ENCODE measurements around the gene CCL1. TPM values are rescaled to one million over a fixed set of nuclear protein-coding genes. Genes with fewer than 3 reads are reported as not detected.
A peak's percentile ranks its signal among the peaks of the same experiment; 100 is the strongest.

Gene CCL1
- polyA plus RNA-seq, 3 donors = not detected

- peak in 1 of 3 donors; percentile 49 for DNase-seq
- Mint-ChIP-seq H3K4me3 (no peak overlapping the region), H3K27ac (no peak overlapping the region), H3K36me3 (no peaks in the 10 kb centered on the region), H3K9me3 (peaks cover 0 to 1% (median 0%) of the 10 kb centered on the region in 7 donors), H3K4me1 (peaks cover 2% of the 10 kb centered on the region), H3K27me3 (ENCODE audit: low read depth in 3 of 3) (no peaks in the 10 kb centered on the region)
- 48% methylated on average over 2 of the region's 4 CpGs for WGBS (ENCODE audit: insufficient coverage)
- no peaks in the 10 kb centered on the region for H3K79me2 ChIP-seq (ENCODE audit: insufficient read depth, low read length)
- TF ChIP-seq CTCF (IDR thresholded peaks at IDR 0.05) = no peak
- H3K4me1 ChIP-seq (ENCODE audit: control insufficient read depth in 1 of 2, insufficient read depth in 2 of 2, low read length in 2 of 2) = no peaks in the 10 kb centered on the region
- H2AFZ ChIP-seq (ENCODE audit: insufficient read depth, low read depth, low read length, poor library complexity, severe bottlenecking) = no peak overlapping the region
- H3K36me3 ChIP-seq (replicated peaks in 1 of 2; ENCODE audit: control insufficient read depth in 1 of 2, insufficient read depth in 2 of 2, low read length in 2 of 2) = no peaks in the 10 kb centered on the region
- no peak overlapping the region for H3K27ac ChIP-seq (ENCODE audit: low read depth in 1 of 2, low read length in 2 of 2)
- intact Hi-C loops (cut with micrococcal nuclease) = no loop called here
- no peak overlapping the region for H3K9ac ChIP-seq (ENCODE audit: insufficient read depth, low read length, poor library complexity, severe bottlenecking)
- H3K4me2 ChIP-seq (replicated peaks; ENCODE audit: extremely low read depth, low read length, poor library complexity, severe bottlenecking) = no peak overlapping the region
- H3K4me3 ChIP-seq (replicated peaks in 1 of 3; ENCODE audit: low read depth in 2 of 3, low read length in 3 of 3) = no peak overlapping the region
- no peaks in the 10 kb centered on the region for H4K20me1 ChIP-seq (ENCODE audit: insufficient read depth, low read length)
- peaks cover 0 to 2% of the 10 kb centered on the region in 2 donors for H3K27me3 ChIP-seq (ENCODE audit: control insufficient read depth in 2 of 2, insufficient read depth in 2 of 2, low read length in 2 of 2)
- no peaks in the 10 kb centered on the region for H3K9me3 ChIP-seq (replicated peaks in 1 of 2; ENCODE audit: control insufficient read depth in 1 of 2, insufficient read depth in 1 of 2, low read length in 2 of 2)
These were observed 16.0 kb downstream of the CCL1 start for GRCh38 chr17:34347063-34347462.

GRCh38 chr17:34341916-34342315 is 21.1 kb downstream of the CCL1 start:
- H3K4me3 ChIP-seq (replicated peaks in 1 of 3; ENCODE audit: low read depth in 2 of 3, low read length in 3 of 3) = no peak overlapping the region
- 92% methylated on average over 2 of the region's 2 CpGs for WGBS (ENCODE audit: insufficient coverage)
- intact Hi-C loops (cut with micrococcal nuclease) = no loop called here

More at GRCh38 chr17:34341916-34342315, 21.1 kb downstream of the CCL1 start:
- Histone ChIP-seq H3K36me3 (replicated peaks in 1 of 2; ENCODE audit: control insufficient read depth in 1 of 2, insufficient read depth in 2 of 2, low read length in 2 of 2) (no peaks in the 10 kb centered on the region), H4K20me1 (ENCODE audit: insufficient read depth, low read length) (no peaks in the 10 kb centered on the region), H3K9ac (ENCODE audit: insufficient read depth, low read length, poor library complexity, severe bottlenecking) (no peak overlapping the region), H3K79me2 (ENCODE audit: insufficient read depth, low read length) (no peaks in the 10 kb centered on the region), H3K27ac (ENCODE audit: low read depth in 1 of 2, low read length in 2 of 2) (no peak overlapping the region), H3K27me3 (ENCODE audit: control insufficient read depth in 2 of 2, insufficient read depth in 2 of 2, low read length in 2 of 2) (no peaks in the 10 kb centered on the region), H3K4me1 (ENCODE audit: control insufficient read depth in 1 of 2, insufficient read depth in 2 of 2, low read length in 2 of 2) (no peaks in the 10 kb centered on the region), H2AFZ (ENCODE audit: insufficient read depth, low read depth, low read length, poor library complexity, severe bottlenecking) (no peak overlapping the region), H3K9me3 (replicated peaks in 1 of 2; ENCODE audit: control insufficient read depth in 1 of 2, insufficient read depth in 1 of 2, low read length in 2 of 2) (no peaks in the 10 kb centered on the region), H3K4me2 (replicated peaks; ENCODE audit: extremely low read depth, low read length, poor library complexity, severe bottlenecking) (no peak overlapping the region)
- Mint-ChIP-seq H3K27me3 (ENCODE audit: low read depth in 3 of 3) (peaks cover 0 to 4% (median 3%) of the 10 kb centered on the region in 3 donors), H3K4me3 (no peak overlapping the region), H3K4me1 (no peaks in the 10 kb centered on the region), H3K27ac (no peak overlapping the region), H3K36me3 (no peaks in the 10 kb centered on the region), H3K9me3 (peaks cover 0 to 1% (median 0%) of the 10 kb centered on the region in 7 donors)
- TF ChIP-seq CTCF (IDR thresholded peaks at IDR 0.05) = no peak
- no peak for DNase-seq

Measured in CD14-positive monocyte (primary cell).